Measurements from ENCODE around the gene DDX42. TPM values are rescaled to one million over a fixed set of nuclear protein-coding genes. Genes with fewer than 3 reads are reported as not detected.

Gene DDX42
- total and polyA plus RNA-seq, 2 of the 13 experiments (the other 11 are each of a cell fraction or from before 2014, with no cell fraction given) = 87.2 to 92.9 TPM

DNA sequence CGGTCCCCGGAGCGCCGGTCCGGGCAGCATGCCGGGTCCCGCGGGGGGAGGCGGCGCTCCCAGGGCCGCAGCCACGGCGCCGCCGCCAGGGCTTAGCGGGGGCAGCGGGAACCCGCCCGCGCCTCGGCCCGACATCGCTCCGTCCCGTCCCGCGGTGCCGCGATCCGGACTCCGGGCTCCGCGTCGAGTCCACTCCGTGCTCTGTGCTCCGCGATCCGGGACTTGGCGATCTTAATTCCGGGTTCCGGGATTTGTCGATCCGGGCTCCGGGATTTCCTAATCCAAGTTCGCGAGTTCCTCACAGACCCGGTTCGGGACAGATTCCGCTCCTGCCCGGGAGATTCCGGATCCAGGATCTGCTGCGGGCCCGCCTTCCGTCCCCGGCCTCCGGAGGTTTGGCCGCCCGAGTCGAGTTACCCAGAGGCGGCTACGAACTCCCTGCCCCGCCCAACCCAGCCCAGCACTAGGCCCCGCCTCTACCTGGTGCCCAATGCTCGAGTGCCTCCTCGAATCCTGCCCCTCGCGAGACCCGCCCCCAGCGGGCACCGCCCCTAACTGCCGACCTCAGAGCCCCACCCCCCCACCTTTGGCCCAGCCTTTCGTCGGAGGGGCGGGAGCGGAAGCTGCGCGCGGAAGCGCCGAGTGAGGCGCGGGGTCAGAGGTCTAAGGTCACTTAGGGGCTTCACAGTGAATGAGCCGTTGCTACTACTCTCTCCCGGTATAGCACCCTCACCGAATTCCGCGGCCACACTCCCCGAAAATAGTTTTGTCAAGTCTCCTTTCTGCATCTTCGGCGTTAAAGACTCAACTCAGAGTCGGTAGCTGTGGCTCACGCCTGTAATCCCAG, 68.8 kb downstream of the DDX42 start, which contains the start of gene SMARCD2 (continued):
- TF ChIP-seq ATF7 (IDR thresholded peaks at IDR 0.05) (no peak), ATF7 (CRISPR knock-in tag; IDR thresholded peaks at IDR 0.05) (peak; percentile 63; the same call in 1 of the 2 replicates), PPARG (CRISPR knock-in tag; conservative IDR thresholded peaks at IDR 0.05) (peak; percentile 65), ZNF878 (CRISPR knock-in tag; IDR thresholded peaks at IDR 0.05) (peak; percentile 73), YEATS2 (CRISPR knock-in tag; IDR thresholded peaks at IDR 0.05; ENCODE audit: borderline replicate concordance) (peak; percentile 87), NR1H2 (CRISPR knock-in tag; IDR thresholded peaks at IDR 0.05; ENCODE audit: borderline replicate concordance, low read depth) (peak; percentile 91; the same call in 1 of the 2 replicates), ARID2 (CRISPR knock-in tag; IDR thresholded peaks at IDR 0.05; ENCODE audit: borderline replicate concordance) (peak; percentile 98), ELF1 (CRISPR knock-in tag; IDR thresholded peaks at IDR 0.05) (peak; percentile 91), TEAD3 (CRISPR knock-in tag; optimal IDR thresholded peaks at IDR 0.05; ENCODE audit: borderline replicate concordance) (peak; percentile 84), REST (IDR thresholded peaks at IDR 0.05; ENCODE audit: borderline replicate concordance in 1 of 2, low read depth in 1 of 2, low read length in 2 of 2) (peak in 1 of 2 experiments; percentile 78; a peak in 2 of 4 replicates), HOXA5 (CRISPR knock-in tag; IDR thresholded peaks at IDR 0.05) (peak; percentile 99), ZNF224 (CRISPR knock-in tag; IDR thresholded peaks at IDR 0.05) (peak; percentile 50; the same call in 1 of the 2 replicates), TOE1 (CRISPR knock-in tag; IDR thresholded peaks at IDR 0.05) (peak; percentile 94; the same call in 1 of the 2 replicates), HMGA1 (CRISPR knock-in tag; conservative IDR thresholded peaks at IDR 0.05) (no peak), KDM1A (CRISPR knock-in tag; IDR thresholded peaks at IDR 0.05) (peak; percentile 84), ZNF770 (CRISPR knock-in tag; IDR thresholded peaks at IDR 0.05) (peak; percentile 76), ZNF264 (CRISPR knock-in tag; IDR thresholded peaks at IDR 0.05) (peak; percentile 91; the same call in 1 of the 2 replicates), ZNF567 (CRISPR knock-in tag; IDR thresholded peaks at IDR 0.05; ENCODE audit: borderline replicate concordance) (peak; percentile 81), ZNF337 (CRISPR knock-in tag; IDR thresholded peaks at IDR 0.05; ENCODE audit: borderline replicate concordance, low read depth) (peak; percentile 74; the same call in 1 of the 2 replicates)
- TF ChIP-seq, protein P1, sequence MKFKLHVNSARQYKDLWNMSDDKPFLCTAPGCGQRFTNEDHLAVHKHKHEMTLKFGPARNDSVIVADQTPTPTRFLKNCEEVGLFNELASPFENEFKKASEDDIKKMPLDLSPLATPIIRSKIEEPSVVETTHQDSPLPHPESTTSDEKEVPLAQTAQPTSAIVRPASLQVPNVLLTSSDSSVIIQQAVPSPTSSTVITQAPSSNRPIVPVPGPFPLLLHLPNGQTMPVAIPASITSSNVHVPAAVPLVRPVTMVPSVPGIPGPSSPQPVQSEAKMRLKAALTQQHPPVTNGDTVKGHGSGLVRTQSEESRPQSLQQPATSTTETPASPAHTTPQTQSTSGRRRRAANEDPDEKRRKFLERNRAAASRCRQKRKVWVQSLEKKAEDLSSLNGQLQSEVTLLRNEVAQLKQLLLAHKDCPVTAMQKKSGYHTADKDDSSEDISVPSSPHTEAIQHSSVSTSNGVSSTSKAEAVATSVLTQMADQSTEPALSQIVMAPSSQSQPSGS (CRISPR knock-in tag; IDR thresholded peaks at IDR 0.05) = peak; percentile 94
- TF ChIP-seq, protein P2, sequence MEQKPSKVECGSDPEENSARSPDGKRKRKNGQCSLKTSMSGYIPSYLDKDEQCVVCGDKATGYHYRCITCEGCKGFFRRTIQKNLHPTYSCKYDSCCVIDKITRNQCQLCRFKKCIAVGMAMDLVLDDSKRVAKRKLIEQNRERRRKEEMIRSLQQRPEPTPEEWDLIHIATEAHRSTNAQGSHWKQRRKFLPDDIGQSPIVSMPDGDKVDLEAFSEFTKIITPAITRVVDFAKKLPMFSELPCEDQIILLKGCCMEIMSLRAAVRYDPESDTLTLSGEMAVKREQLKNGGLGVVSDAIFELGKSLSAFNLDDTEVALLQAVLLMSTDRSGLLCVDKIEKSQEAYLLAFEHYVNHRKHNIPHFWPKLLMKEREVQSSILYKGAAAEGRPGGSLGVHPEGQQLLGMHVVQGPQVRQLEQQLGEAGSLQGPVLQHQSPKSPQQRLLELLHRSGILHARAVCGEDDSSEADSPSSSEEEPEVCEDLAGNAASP (CRISPR knock-in tag; IDR thresholded peaks at IDR 0.05; ENCODE audit: borderline replicate concordance) = peak; percentile 96
